ENCODE data around the gene MYB. TPM values are rescaled to one million over a fixed set of nuclear protein-coding genes. Genes with fewer than 3 reads are reported as not detected.

MYB gene
- total RNA-seq, 6 experiments from 2014 or later: 0.11 to 0.51 (median 0.33) TPM; not detected in 1

DNA sequence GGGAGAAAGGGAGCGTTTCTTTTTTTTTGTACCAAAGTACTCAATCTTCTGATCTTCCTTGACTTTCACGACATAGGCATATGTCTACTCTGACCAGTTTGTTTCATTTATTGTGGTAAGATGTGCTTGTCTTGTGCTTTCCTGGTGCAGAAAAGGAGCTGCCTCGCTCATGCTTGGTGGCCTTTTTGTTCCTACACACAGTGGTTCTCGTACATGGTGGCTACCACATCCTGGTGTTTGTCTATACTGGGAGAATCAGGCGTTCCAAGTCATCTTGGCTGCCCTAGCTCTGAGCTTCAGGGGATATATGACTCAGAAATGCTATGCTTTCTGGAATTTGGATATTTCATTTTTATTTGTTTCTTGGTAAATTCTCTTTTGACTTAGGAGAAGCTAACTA lies 31.8 kb downstream of the MYB start:
- WGBS (ENCODE audit: insufficient coverage, low coverage, low lambda C conversion rate, missing lambda C conversion rate): 72% methylated on average over 5 of the region's 5 CpGs
- DNase-seq (no peak), ATAC-seq (no peak)
- intact Hi-C loops (cut with DNase I): no loop called here
- H3K4me3 ChIP-seq: no peak overlapping the region
- H3K9me3 ChIP-seq: no peaks in the 10 kb centered on the region
- H3K36me3 ChIP-seq: no peaks in the 10 kb centered on the region
- no peak overlapping the region for H3K27ac ChIP-seq
- no peaks in the 10 kb centered on the region for H3K27me3 ChIP-seq
- no peaks in the 10 kb centered on the region for H3K4me1 ChIP-seq
- TF ChIP-seq POLR2A (IDR thresholded peaks at IDR 0.05): no peak
- TF ChIP-seq, protein P1, sequence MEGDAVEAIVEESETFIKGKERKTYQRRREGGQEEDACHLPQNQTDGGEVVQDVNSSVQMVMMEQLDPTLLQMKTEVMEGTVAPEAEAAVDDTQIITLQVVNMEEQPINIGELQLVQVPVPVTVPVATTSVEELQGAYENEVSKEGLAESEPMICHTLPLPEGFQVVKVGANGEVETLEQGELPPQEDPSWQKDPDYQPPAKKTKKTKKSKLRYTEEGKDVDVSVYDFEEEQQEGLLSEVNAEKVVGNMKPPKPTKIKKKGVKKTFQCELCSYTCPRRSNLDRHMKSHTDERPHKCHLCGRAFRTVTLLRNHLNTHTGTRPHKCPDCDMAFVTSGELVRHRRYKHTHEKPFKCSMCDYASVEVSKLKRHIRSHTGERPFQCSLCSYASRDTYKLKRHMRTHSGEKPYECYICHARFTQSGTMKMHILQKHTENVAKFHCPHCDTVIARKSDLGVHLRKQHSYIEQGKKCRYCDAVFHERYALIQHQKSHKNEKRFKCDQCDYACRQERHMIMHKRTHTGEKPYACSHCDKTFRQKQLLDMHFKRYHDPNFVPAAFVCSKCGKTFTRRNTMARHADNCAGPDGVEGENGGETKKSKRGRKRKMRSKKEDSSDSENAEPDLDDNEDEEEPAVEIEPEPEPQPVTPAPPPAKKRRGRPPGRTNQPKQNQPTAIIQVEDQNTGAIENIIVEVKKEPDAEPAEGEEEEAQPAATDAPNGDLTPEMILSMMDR (IDR thresholded peaks at IDR 0.05): no peak

DNA sequence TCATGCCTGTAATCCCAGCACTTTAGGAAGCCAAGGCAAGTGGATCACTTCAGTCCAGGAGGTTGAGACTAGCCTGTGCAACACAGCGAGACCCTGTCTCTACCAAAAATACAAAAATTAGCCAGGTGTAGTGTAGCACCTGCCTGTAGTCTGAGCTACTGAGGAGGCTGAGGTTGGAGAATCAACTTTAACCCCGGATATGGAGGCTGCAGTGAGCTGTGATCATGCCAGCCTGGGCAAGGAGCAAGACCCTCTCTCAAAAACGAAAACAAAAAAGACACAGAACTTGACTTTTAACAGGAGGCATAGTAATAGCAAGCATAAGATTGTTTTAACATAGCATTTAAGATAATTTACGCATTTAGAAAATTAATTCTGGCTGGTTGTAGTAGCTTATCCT lies 32.5 kb downstream of the MYB start:
- Histone ChIP-seq H3K27ac (no peak overlapping the region), H3K9me3 (no peaks in the 10 kb centered on the region), H3K36me3 (no peaks in the 10 kb centered on the region), H3K4me1 (no peaks in the 10 kb centered on the region), H3K27me3 (no peaks in the 10 kb centered on the region), H3K4me3 (no peak overlapping the region)
- intact Hi-C loops (cut with DNase I): no loop called here
- TF ChIP-seq POLR2A (IDR thresholded peaks at IDR 0.05): no peak
- TF ChIP-seq, protein P1 (IDR thresholded peaks at IDR 0.05): no peak
- ATAC-seq (no peak), DNase-seq (no peak)
- WGBS (ENCODE audit: insufficient coverage, low coverage, low lambda C conversion rate, missing lambda C conversion rate): 66% methylated on average over 3 of the region's 4 CpGs

DNA sequence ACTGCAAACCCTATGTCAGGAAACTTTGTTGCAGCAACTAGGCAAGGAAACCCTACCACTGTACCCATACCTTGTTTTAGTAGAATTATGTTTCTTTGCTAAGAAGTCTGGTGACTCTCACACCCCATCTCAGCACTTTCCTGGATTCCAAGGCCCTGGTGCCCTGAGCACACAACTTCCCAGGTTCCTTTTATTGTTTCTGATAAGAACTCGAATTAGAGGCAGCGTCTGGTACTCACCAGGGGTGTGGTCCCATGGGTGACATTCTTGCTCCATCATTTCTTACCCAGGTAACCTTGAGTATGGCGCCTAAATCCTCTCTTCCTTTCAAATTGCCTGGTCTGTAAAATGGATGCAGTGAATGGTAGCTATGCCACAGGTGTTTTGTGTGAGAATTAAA lies 34.1 kb downstream of the MYB start:
- no peaks in the 10 kb centered on the region for H3K9me3 ChIP-seq
- H3K4me3 ChIP-seq: no peak overlapping the region
- 60% methylated on average over 2 of the region's 3 CpGs for WGBS (ENCODE audit: insufficient coverage, low coverage, low lambda C conversion rate, missing lambda C conversion rate)
- H3K27ac ChIP-seq: no peak overlapping the region
- no peaks in the 10 kb centered on the region for H3K36me3 ChIP-seq
- DNase-seq (no peak), ATAC-seq (no peak)
- TF ChIP-seq POLR2A (IDR thresholded peaks at IDR 0.05): no peak
- TF ChIP-seq, protein P1 (IDR thresholded peaks at IDR 0.05): no peak
- H3K27me3 ChIP-seq: no peaks in the 10 kb centered on the region
- no peaks in the 10 kb centered on the region for H3K4me1 ChIP-seq
- intact Hi-C loops (cut with DNase I): no loop called here

DNA sequence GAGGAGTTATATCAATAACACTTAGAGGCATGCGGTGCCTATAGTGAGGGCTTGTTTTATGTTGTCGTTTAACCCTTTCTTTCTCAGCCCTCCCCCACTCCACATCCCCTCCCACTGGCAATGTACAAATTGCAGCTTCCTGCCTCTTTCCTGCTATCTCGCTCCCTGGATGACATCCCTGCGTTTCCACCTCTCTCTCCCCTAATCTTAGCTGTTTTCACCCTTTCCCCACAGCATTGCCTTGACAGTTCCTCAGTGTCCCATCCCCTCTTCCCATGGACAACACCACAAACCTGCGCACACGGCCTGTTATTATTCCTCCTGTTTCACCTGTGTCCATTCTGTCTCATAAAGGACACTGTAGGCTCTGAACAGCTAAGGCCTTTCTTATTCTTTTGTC lies 34.5 kb downstream of the MYB start:
- Histone ChIP-seq H3K4me1 (no peaks in the 10 kb centered on the region), H3K27me3 (no peaks in the 10 kb centered on the region), H3K36me3 (no peaks in the 10 kb centered on the region), H3K9me3 (no peaks in the 10 kb centered on the region), H3K4me3 (no peak overlapping the region), H3K27ac (no peak overlapping the region)
- ATAC-seq (no peak), DNase-seq (no peak)
- TF ChIP-seq, protein P1 (IDR thresholded peaks at IDR 0.05): no peak
- no peak for TF ChIP-seq POLR2A (IDR thresholded peaks at IDR 0.05)
- 82% methylated on average over 5 of the region's 6 CpGs for WGBS (ENCODE audit: insufficient coverage, low coverage, low lambda C conversion rate, missing lambda C conversion rate)
- intact Hi-C loops (cut with DNase I): no loop called here

DNA sequence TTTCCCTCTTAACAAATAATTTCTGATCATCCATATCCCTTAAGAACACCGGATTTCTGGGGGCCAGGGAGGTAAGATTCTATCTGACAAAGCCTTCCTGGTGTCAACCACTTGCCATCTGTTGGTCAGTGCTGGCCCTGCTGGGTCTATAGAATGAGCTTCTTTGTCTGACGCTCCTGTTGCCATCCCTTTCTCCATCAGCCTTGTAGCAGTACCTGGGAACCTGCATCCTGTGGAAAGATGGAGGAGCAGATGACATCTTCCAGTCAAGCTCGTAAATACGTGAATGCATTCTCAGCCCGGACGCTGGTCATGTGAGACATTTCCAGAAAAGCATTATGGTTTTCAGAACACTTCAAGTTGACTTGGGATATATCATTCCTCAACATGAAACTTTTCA lies 36.6 kb downstream of the MYB start:
- H3K4me1 ChIP-seq: no peaks in the 10 kb centered on the region
- no peak overlapping the region for H3K4me3 ChIP-seq
- DNase-seq (no peak), ATAC-seq (no peak)
- intact Hi-C loops (cut with DNase I): no loop called here
- H3K27me3 ChIP-seq: no peaks in the 10 kb centered on the region
- TF ChIP-seq, protein P1 (IDR thresholded peaks at IDR 0.05): no peak
- TF ChIP-seq POLR2A (IDR thresholded peaks at IDR 0.05): no peak
- no peaks in the 10 kb centered on the region for H3K9me3 ChIP-seq
- H3K36me3 ChIP-seq: no peaks in the 10 kb centered on the region
- 91% methylated on average over 5 of the region's 6 CpGs for WGBS (ENCODE audit: insufficient coverage, low coverage, low lambda C conversion rate, missing lambda C conversion rate)
- no peak overlapping the region for H3K27ac ChIP-seq
